SK-N-SH (cell line): ENCODE results near the gene SCAPER.

Source experiments
- CTCF ChIP-seq: fragments of 200-600 bp; sonication (generic); IDR thresholded peaks from 2 replicates; pipeline ENCODE4 v1.6.1; 2017; ENCODE audit warnings: antibody characterized with exemption, mild to moderate bottlenecking, moderate library complexity
- EP300 ChIP-seq, 2 experiments: IDR thresholded peaks; 2 replicates each; pipeline versions ENCODE4 v1.4.0 to v1.6.1; 2012; ENCODE audit warnings: borderline replicate concordance in 1 of 2, low read depth in 1 of 2, low read length in 1 of 2
- GABPA ChIP-seq: IDR thresholded peaks from 2 replicates; pipeline ENCODE4 v1.4.0; 2012; ENCODE audit warnings: low read depth, mild to moderate bottlenecking
- NRF1 ChIP-seq: IDR thresholded peaks from 2 replicates; pipeline ENCODE4 v1.6.1; 2012; ENCODE audit warnings: low read depth, mild to moderate bottlenecking, low read length
- POLR2AphosphoS5 ChIP-seq: IDR thresholded peaks from 2 replicates; pipeline ENCODE4 v1.6.1; 2012; ENCODE audit warnings: low read depth, low read length
- RCOR1 ChIP-seq: fragments of 150-350 bp; IDR thresholded peaks from 2 replicates; pipeline ENCODE4 v1.6.1; 2017; ENCODE audit warnings: antibody characterized with exemption, low read length
- REST ChIP-seq: IDR thresholded peaks from 2 replicates; pipeline ENCODE4 v1.6.1; 2012; ENCODE audit warnings: mild to moderate bottlenecking, low read depth, low read length, moderate library complexity
- SMC3 ChIP-seq: IDR thresholded peaks from 2 replicates; pipeline ENCODE4 v1.6.1; 2012; ENCODE audit warnings: low read depth, low read length, improper control_type of control experiment
- TEAD4 ChIP-seq: IDR thresholded peaks from 2 replicates; pipeline ENCODE4 v1.4.0; 2012; ENCODE audit warnings: mild to moderate bottlenecking, borderline replicate concordance; ENCODE audit not compliant: insufficient read depth
- YY1 ChIP-seq: IDR thresholded peaks from 2 replicates; pipeline ENCODE4 v1.4.0; 2012; ENCODE audit warnings: low read depth, mild to moderate bottlenecking
- TF ChIP-seq, protein P1 (sequence below): IDR thresholded peaks from 2 replicates; pipeline ENCODE4 v1.4.0; 2012; ENCODE audit warnings: low read depth

- no peak for TF ChIP-seq POLR2AphosphoS5
- no peak for TF ChIP-seq CTCF
- TF ChIP-seq, protein P1, sequence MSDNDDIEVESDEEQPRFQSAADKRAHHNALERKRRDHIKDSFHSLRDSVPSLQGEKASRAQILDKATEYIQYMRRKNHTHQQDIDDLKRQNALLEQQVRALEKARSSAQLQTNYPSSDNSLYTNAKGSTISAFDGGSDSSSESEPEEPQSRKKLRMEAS: no peak
- TF ChIP-seq SMC3: no peak
- TF ChIP-seq EP300 (IDR thresholded peaks at IDR 0.05; ENCODE audit: borderline replicate concordance in 1 of 2, low read depth in 1 of 2, low read length in 1 of 2): no peak
- TF ChIP-seq REST: no peak
- no peak for TF ChIP-seq NRF1
- TF ChIP-seq GABPA: no peak
- no peak for TF ChIP-seq RCOR1
- no peak for TF ChIP-seq TEAD4
- TF ChIP-seq YY1: no peak
These were observed 478.2 kb downstream of the SCAPER start for GRCh38 chr15:76426941-76427340.
